ENCODE measurements around the gene KCNK6. TPM values are rescaled to one million over a fixed set of nuclear protein-coding genes. Genes with fewer than 3 reads are reported as not detected.

KCNK6 gene
- total RNA-seq, 1 experiment from 2014 or later, result 5.3 TPM

- intact Hi-C loops (cut with micrococcal nuclease), result loop anchor here (1.0 kb wide), 1 partner anchor 12 kb away; no protein-coding TSS in a partner anchor
These were observed 55.5 kb downstream of the KCNK6 start for GRCh38 chr19:38375098-38375493.

DNA sequence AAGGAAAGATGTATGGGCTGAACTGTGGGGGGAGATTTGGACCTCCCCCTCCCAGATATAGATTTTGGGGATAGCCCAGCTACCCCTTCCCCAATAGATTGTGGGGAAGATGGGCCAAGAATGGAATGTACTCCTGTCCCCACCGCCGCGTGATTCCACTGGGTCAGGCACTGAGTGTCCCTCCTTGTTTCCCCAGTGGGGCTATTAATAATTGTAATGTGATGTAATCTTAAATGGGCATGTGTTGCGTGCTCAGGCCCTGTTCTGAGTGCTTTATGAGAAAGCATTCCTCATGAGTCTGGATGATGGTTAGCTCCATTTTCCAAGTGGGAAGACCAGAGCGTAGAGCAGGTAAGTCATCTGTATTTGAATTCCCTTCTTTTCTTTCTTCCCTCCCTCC is 56.1 kb downstream of the KCNK6 start:
- CTCF ChIA-PET, result interaction anchor here (0.7 to 1.6 kb wide), 7 partner anchors 9 to 1086 kb away, joined by 3 to 8 read pairs (median 3); partner anchors contain the start of gene FAM98C
- BruUV-seq (replicated peaks), result no TSS peak
- H3K27me3 Mint-ChIP-seq (ENCODE audit: insufficient read depth, unreplicated experiment), result no peaks in the 10 kb centered on the region
- no peaks in the 10 kb centered on the region for H3K9me3 Mint-ChIP-seq (ENCODE audit: unreplicated experiment)
- H3K4me1 Mint-ChIP-seq (ENCODE audit: insufficient read depth, unreplicated experiment), result peaks cover 19% of the 10 kb centered on the region
- H3K4me3 Mint-ChIP-seq (ENCODE audit: unreplicated experiment), result peak overlapping the region; percentile 84
- intact Hi-C loops (cut with micrococcal nuclease), result loop anchor here (1.0 kb wide), 1 partner anchor 12 kb away; no protein-coding TSS in a partner anchor
- POLR2A ChIA-PET, result interaction anchor here (0.5 to 3.8 kb wide), 14 partner anchors 9 to 661 kb away, joined by 3 to 49 read pairs (median 8); partner anchors contain the start of genes C19orf33, CATSPERG, EIF3K and FAM98C
- no peak for DNase-seq (ENCODE audit: unreplicated experiment)
- TF ChIP-seq, protein P1, sequence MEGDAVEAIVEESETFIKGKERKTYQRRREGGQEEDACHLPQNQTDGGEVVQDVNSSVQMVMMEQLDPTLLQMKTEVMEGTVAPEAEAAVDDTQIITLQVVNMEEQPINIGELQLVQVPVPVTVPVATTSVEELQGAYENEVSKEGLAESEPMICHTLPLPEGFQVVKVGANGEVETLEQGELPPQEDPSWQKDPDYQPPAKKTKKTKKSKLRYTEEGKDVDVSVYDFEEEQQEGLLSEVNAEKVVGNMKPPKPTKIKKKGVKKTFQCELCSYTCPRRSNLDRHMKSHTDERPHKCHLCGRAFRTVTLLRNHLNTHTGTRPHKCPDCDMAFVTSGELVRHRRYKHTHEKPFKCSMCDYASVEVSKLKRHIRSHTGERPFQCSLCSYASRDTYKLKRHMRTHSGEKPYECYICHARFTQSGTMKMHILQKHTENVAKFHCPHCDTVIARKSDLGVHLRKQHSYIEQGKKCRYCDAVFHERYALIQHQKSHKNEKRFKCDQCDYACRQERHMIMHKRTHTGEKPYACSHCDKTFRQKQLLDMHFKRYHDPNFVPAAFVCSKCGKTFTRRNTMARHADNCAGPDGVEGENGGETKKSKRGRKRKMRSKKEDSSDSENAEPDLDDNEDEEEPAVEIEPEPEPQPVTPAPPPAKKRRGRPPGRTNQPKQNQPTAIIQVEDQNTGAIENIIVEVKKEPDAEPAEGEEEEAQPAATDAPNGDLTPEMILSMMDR (IDR thresholded peaks at IDR 0.05; ENCODE audit: unreplicated experiment), result no peak
- peak overlapping the region; percentile 98 for H3K27ac Mint-ChIP-seq (ENCODE audit: low read depth, unreplicated experiment)
- H3K36me3 Mint-ChIP-seq (ENCODE audit: insufficient read depth, unreplicated experiment), result peaks cover 44% of the 10 kb centered on the region

More at GRCh38 chr19:38375098-38375493, 55.5 kb downstream of the KCNK6 start:
- Mint-ChIP-seq H3K27ac (ENCODE audit: low read depth, unreplicated experiment) (peak overlapping the region; percentile 98), H3K36me3 (ENCODE audit: insufficient read depth, unreplicated experiment) (peaks cover 38% of the 10 kb centered on the region), H3K4me1 (ENCODE audit: insufficient read depth, unreplicated experiment) (peaks cover 19% of the 10 kb centered on the region), H3K27me3 (ENCODE audit: insufficient read depth, unreplicated experiment) (no peaks in the 10 kb centered on the region), H3K9me3 (ENCODE audit: unreplicated experiment) (no peaks in the 10 kb centered on the region), H3K4me3 (ENCODE audit: unreplicated experiment) (peak overlapping the region; percentile 84)
- BruUV-seq (replicated peaks), result TSS peak; percentile 27
- CTCF ChIA-PET, result interaction anchor here (0.7 kb wide), 1 partner anchor 1087 kb away, joined by 3 read pairs; no protein-coding TSS in a partner anchor
- no peak for DNase-seq (ENCODE audit: unreplicated experiment)
- TF ChIP-seq, protein P1 (IDR thresholded peaks at IDR 0.05; ENCODE audit: unreplicated experiment), result no peak
- POLR2A ChIA-PET, result interaction anchor here (0.7 to 3.8 kb wide), 21 partner anchors 9 to 478 kb away, joined by 3 to 49 read pairs (median 7); partner anchors contain the start of genes C19orf33, CATSPERG, ECH1 and EIF3K

- no peaks in the 10 kb centered on the region for H3K27me3 Mint-ChIP-seq (ENCODE audit: insufficient read depth, unreplicated experiment)
- BruUV-seq (replicated peaks), result no TSS peak
- POLR2A ChIA-PET, result interaction anchor here (1.3 to 3.8 kb wide), 5 partner anchors 12 to 477 kb away, joined by 6 to 49 read pairs (median 37); partner anchors contain the start of genes C19orf33, CATSPERG, GGN and SPINT2
- peaks cover 19% of the 10 kb centered on the region for H3K4me1 Mint-ChIP-seq (ENCODE audit: insufficient read depth, unreplicated experiment)
- TF ChIP-seq, protein P1 (IDR thresholded peaks at IDR 0.05; ENCODE audit: unreplicated experiment), result no peak
- H3K36me3 Mint-ChIP-seq (ENCODE audit: insufficient read depth, unreplicated experiment), result peaks cover 48% of the 10 kb centered on the region
- peak overlapping the region; percentile 84 for H3K4me3 Mint-ChIP-seq (ENCODE audit: unreplicated experiment)
- intact Hi-C loops (cut with micrococcal nuclease), result no loop called here
- peak overlapping the region; percentile 63 for H3K27ac Mint-ChIP-seq (ENCODE audit: low read depth, unreplicated experiment)
- CTCF ChIA-PET, result interaction anchor here (0.9 to 1.6 kb wide), 4 partner anchors 8 to 131 kb away, joined by 3 to 8 read pairs (median 5); partner anchors contain the start of gene FAM98C
- H3K9me3 Mint-ChIP-seq (ENCODE audit: unreplicated experiment), result no peaks in the 10 kb centered on the region
- no peak for DNase-seq (ENCODE audit: unreplicated experiment)
These were observed 56.9 kb downstream of the KCNK6 start for GRCh38 chr19:38376576-38376975.

- ChIA-PET POLR2A (interaction anchor here (0.7 to 1.4 kb wide), 2 partner anchors 10 to 67 kb away, joined by 3 to 4 read pairs; partner anchors contain the start of gene GGN), CTCF (interaction anchor here (0.6 to 1.6 kb wide), 2 partner anchors 132 to 140 kb away, joined by 3 to 7 read pairs; no protein-coding TSS in a partner anchor)
- BruUV-seq (replicated peaks), result no TSS peak
- intact Hi-C loops (cut with micrococcal nuclease), result no loop called here
- Mint-ChIP-seq H3K27me3 (ENCODE audit: insufficient read depth, unreplicated experiment) (no peaks in the 10 kb centered on the region), H3K4me3 (ENCODE audit: unreplicated experiment) (peak overlapping the region; percentile 84), H3K36me3 (ENCODE audit: insufficient read depth, unreplicated experiment) (peaks cover 53% of the 10 kb centered on the region), H3K4me1 (ENCODE audit: insufficient read depth, unreplicated experiment) (peaks cover 19% of the 10 kb centered on the region), H3K27ac (ENCODE audit: low read depth, unreplicated experiment) (peak overlapping the region; percentile 63), H3K9me3 (ENCODE audit: unreplicated experiment) (no peaks in the 10 kb centered on the region)
- TF ChIP-seq, protein P1 (IDR thresholded peaks at IDR 0.05; ENCODE audit: unreplicated experiment), result no peak
- DNase-seq (ENCODE audit: unreplicated experiment), result no peak
These were observed 57.4 kb downstream of the KCNK6 start for GRCh38 chr19:38377052-38377451.

All from MCF 10A (cell line).